Endothelial cell of umbilical vein (primary cell): ENCODE results near the gene SNAPC2. TPM values are rescaled to one million over a fixed set of nuclear protein-coding genes. Genes with fewer than 3 reads are reported as not detected.

ENCODE experiments used
- BruUV-seq: library from RNA; stranded (reverse); fragments of 400-500 nt; replicated peaks from 2 replicates; lab custom pipeline; 2021; lab: Mats Ljungman, UMichigan
- CTCF ChIA-PET: fragments of 300-600, 350-600 bp; sonication (Branson Sonifier 250); formaldehyde crosslinking; loops from one replicate; lab custom pipeline; 2021; ENCODE audit warnings: antibody characterized with exemption, inconsistent platforms; lab: Charles Lee
- POLR2A ChIA-PET: fragments of 300-600, 350-600 bp; sonication (Branson Sonifier 250); formaldehyde crosslinking; loops from one replicate; lab custom pipeline; 2021; ENCODE audit warnings: antibody characterized with exemption, inconsistent platforms; lab: Charles Lee
- DNase-seq: peaks from one replicate; pipeline ENCODE4 v3.0.0-alpha.2; 2011; ENCODE audit warnings: low read depth, low spot score
- FAIRE-seq: peaks from 2 replicates; lab custom pipeline; 2011; peaks lifted over from hg19 to GRCh38; lab: Jason Lieb, UNC
- H2AFZ ChIP-seq: 2 replicates; pipeline ENCODE4 v1.6.0; 2012; ENCODE audit warnings: low read depth, low read length, control low read depth, inconsistent platforms
- H3K27ac ChIP-seq: 2 replicates; pipeline ENCODE4 v1.5.1; 2011; ENCODE audit warnings: low read depth, mild to moderate bottlenecking, control low read depth, low read length, moderate library complexity; ENCODE audit not compliant: insufficient read depth
- H3K27me3 ChIP-seq, 2 experiments: 2 replicates each; pipeline versions ENCODE4 v1.6.0 to v1.6.1; 2011; ENCODE audit warnings: low read length in 2 of 2, mixed read lengths in 1 of 2; ENCODE audit not compliant: control insufficient read depth in 2 of 2, insufficient read depth in 2 of 2
- H3K36me3 ChIP-seq, 2 experiments: 2 replicates in 1 of 2; 3 replicates in 1 of 2; pipeline ENCODE4 v1.5.1; 2011; ENCODE audit warnings: low read length in 2 of 2, mild to moderate bottlenecking in 1 of 2, moderate library complexity in 1 of 2; ENCODE audit not compliant: control insufficient read depth in 2 of 2, insufficient read depth in 2 of 2; ENCODE audit errors: extremely low read depth in 1 of 2
- H3K4me1 ChIP-seq: 3 replicates; pipeline ENCODE4 v1.5.1; 2011; ENCODE audit warnings: mild to moderate bottlenecking, low read length; ENCODE audit not compliant: control insufficient read depth, insufficient read depth; ENCODE audit errors: extremely low read depth
- H3K4me2 ChIP-seq: 2 replicates; pipeline ENCODE4 v1.6.1; 2011; ENCODE audit warnings: low read length, control low read depth, mixed read lengths; ENCODE audit not compliant: insufficient read depth
- H3K4me3 ChIP-seq, 3 experiments: fragments of 200-600 bp in 1 of 3; sonication (generic), shearing (Covaris generic) in 1 of 3; replicated peaks in 1 of 3; 2 replicates each; pipeline ENCODE4 v1.5.1; 2011 to 2016; ENCODE audit warnings: control low read depth in 3 of 3, low read length in 3 of 3, mild to moderate bottlenecking in 2 of 3, inconsistent platforms in 1 of 3, low read depth in 1 of 3, moderate library complexity in 1 of 3; ENCODE audit not compliant: insufficient read depth in 1 of 3
- H3K79me2 ChIP-seq: 2 replicates; pipeline ENCODE4 v1.6.0; 2012; ENCODE audit warnings: low read length, inconsistent platforms; ENCODE audit not compliant: control insufficient read depth, insufficient read depth
- H3K9ac ChIP-seq: replicated peaks from 2 replicates; pipeline ENCODE3; 2011; ENCODE audit warnings: low read length, control low read depth; ENCODE audit not compliant: insufficient read depth; ENCODE audit errors: extremely low read depth
- H3K9me1 ChIP-seq: replicated peaks from 3 replicates; pipeline ENCODE4 v1.6.0; 2011; ENCODE audit warnings: mild to moderate bottlenecking, low read length; ENCODE audit not compliant: control insufficient read depth, insufficient read depth; ENCODE audit errors: extremely low read depth
- H3K9me3 ChIP-seq: replicated peaks from 2 replicates; pipeline ENCODE4 v1.5.1; 2012; ENCODE audit warnings: low read length, inconsistent platforms; ENCODE audit not compliant: control insufficient read depth, insufficient read depth
- H4K20me1 ChIP-seq: replicated peaks from 2 replicates; pipeline ENCODE3; 2011; ENCODE audit warnings: mild to moderate bottlenecking, low read length; ENCODE audit not compliant: control insufficient read depth, insufficient read depth; ENCODE audit errors: extremely low read depth
- EZH2 ChIP-seq: IDR thresholded peaks from 2 replicates; pipeline ENCODE4 v1.6.1; 2012; ENCODE audit warnings: borderline replicate concordance, low read depth, mild to moderate bottlenecking, moderate library complexity, low read length, inconsistent platforms; ENCODE audit not compliant: severe bottlenecking
- FOS ChIP-seq: IDR thresholded peaks from 2 replicates; pipeline ENCODE4 v1.6.1; 2011; ENCODE audit warnings: mild to moderate bottlenecking, low read length, moderate library complexity, borderline replicate concordance; ENCODE audit not compliant: insufficient read depth
- GATA2 ChIP-seq: IDR thresholded peaks from 2 replicates; pipeline ENCODE4 v1.7.0; 2011; ENCODE audit warnings: low read depth, mild to moderate bottlenecking, moderate library complexity, mixed read lengths, low read length; ENCODE audit not compliant: insufficient read length, insufficient read depth
- JUN ChIP-seq: IDR thresholded peaks from 2 replicates; pipeline ENCODE4 v1.6.1; 2011; ENCODE audit warnings: borderline replicate concordance, low read depth; ENCODE audit not compliant: insufficient read length, insufficient read depth
- MYC ChIP-seq: IDR thresholded peaks from one replicate; pipeline ENCODE4 v1.6.1; 2011; ENCODE audit warnings: mild to moderate bottlenecking, low read depth, low read length
- POLR2A ChIP-seq: IDR thresholded peaks from 2 replicates; pipeline ENCODE4 v1.6.1; 2012; ENCODE audit warnings: low read depth, mild to moderate bottlenecking, control low read depth, low read length
- POLR2AphosphoS5 ChIP-seq: IDR thresholded peaks from 2 replicates; pipeline ENCODE4 v1.6.1; 2012; ENCODE audit warnings: low read depth, mild to moderate bottlenecking, control low read depth, low read length, moderate library complexity; ENCODE audit not compliant: insufficient read depth
- dilution Hi-C: fragments of 300-500 bp; cut with MboI; formaldehyde crosslinking; loops from one replicate; pipeline ENCODE4 v1.15.0; 2019; ENCODE audit warnings: low sequenced_read_pairs; ENCODE audit not compliant: extremely low pct_ligation_motif_present
- intact Hi-C: fragments of 100-400 bp; cut with micrococcal nuclease; formaldehyde crosslinking; loops from one replicate; pipeline ENCODE4 v1.10.0; 2022
- polyA plus RNA-seq, 4 experiments: library from polyadenylated mRNA; depleted of rRNA in 3 of 4; stranded (reverse) in 3 of 4; unstranded in 1 of 4; fragments of >200 nt; gene quantifications; 2 replicates each; pipeline versions ENCODE4 v1.2.1 to v1.2.3, GENCODE V29; 2011 to 2012; ENCODE audit warnings: missing spikeins in 1 of 4
- total RNA-seq: library from RNA; stranded (reverse); gene quantifications from 2 replicates; pipeline ENCODE4 v1.2.3, GENCODE V29; 2021
- TF ChIP-seq, protein P1 (sequence below): IDR thresholded peaks from 2 replicates; pipeline ENCODE4 v1.6.1; 2011; ENCODE audit not compliant: insufficient read depth, insufficient read length
- TF ChIP-seq, protein P2 (sequence below), 2 donors: IDR thresholded peaks; 1 replicate in 1 of 2; 2 replicates in 1 of 2; pipeline ENCODE4 v1.5.1; 2011; ENCODE audit warnings: low read length in 2 of 2, mild to moderate bottlenecking in 2 of 2, moderate library complexity in 2 of 2, control low read depth in 1 of 2, inconsistent platforms in 1 of 2, low read depth in 1 of 2; ENCODE audit not compliant: insufficient read depth in 1 of 2; ENCODE audit errors: extremely low read depth in 1 of 2

The SNAPC2 gene
- total and polyA plus RNA-seq, 2 donors (not counting 3 experiments of a cell fraction or from before 2014, with no cell fraction given) = 23.7 to 25.8 TPM

DNA sequence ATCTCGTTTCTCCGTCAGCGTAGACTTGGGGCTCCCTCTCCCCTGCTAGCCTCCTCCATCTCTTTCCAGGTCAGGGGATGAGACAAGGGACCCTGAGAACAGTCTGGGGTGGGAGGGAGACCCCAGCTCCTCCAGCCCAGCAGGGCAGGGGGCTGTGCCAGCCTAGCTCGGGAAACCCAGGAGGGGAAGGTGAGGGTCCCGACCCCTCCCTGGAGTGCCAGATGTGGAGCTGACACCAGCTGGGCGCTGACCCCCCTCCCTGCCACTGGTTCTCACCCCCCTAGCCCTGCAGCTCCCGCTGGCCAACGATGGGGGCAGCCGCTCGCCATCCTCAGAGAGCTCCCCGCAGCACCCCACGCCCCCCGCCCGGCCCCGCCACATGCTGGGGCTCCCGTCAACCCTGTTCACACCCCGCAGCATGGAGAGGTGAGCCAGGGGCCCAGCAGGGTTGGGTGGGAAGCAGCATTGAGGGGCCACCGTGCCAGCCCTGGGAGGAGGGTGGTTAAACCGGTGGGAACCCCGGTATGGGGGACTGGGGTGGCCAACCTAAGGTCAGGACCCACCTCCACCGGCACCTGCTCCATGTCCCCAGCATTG lies 10.6 kb upstream of the SNAPC2 start:
- intact Hi-C loops = no loop called here

DNA sequence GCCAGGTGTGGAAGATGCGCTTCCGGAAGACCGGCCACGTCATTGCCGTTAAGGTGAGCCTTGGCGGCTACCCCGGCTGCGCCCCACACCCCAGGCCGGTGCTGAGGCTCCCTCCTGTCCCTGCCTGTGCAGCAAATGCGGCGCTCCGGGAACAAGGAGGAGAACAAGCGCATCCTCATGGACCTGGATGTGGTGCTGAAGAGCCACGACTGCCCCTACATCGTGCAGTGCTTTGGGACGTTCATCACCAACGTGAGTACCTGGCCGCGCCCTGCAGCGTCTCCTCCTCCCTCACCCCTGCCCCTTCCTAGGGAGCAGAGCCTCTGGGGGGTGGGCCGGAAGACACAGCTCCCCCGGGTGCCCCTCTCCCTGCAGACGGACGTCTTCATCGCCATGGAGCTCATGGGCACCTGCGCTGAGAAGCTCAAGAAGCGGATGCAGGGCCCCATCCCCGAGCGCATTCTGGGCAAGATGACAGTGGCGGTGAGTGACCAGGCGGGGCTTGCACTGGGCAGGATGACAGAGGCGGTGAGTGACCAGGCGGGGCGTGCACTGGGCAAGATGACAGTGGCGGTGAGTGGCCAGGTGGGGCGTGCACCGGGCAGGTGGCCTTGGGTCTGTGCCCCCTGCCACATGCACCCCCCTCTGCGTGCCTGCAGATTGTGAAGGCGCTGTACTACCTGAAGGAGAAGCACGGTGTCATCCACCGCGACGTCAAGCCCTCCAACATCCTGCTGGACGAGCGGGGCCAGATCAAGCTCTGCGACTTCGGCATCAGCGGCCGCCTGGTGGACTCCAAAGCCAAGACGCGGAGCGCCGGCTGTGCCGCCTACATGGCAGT lies 9.6 kb upstream of the SNAPC2 start:
- intact Hi-C loops = no loop called here

More for the DNA sequence above, 10.6 kb upstream of the SNAPC2 start:
- Histone ChIP-seq H3K79me2 (peaks cover 22% of the 10 kb centered on the region), H4K20me1 (no peaks in the 10 kb centered on the region), H3K9ac (no peak overlapping the region), H3K27ac (no peak overlapping the region), H3K27me3 (no peaks in the 10 kb centered on the region), H3K4me2 (no peak overlapping the region), H3K9me3 (no peaks in the 10 kb centered on the region), H3K9me1 (no peaks in the 10 kb centered on the region), H3K4me3 (no peak overlapping the region), H3K4me1 (peaks cover 5% of the 10 kb centered on the region), H3K36me3 (peaks cover 0 to 23% of the 10 kb centered on the region in 2 experiments), H2AFZ (no peak overlapping the region)
- FAIRE-seq (no peak), DNase-seq (no peak)
- TF ChIP-seq POLR2AphosphoS5 (no peak), FOS (no peak), POLR2A (no peak)
- TF ChIP-seq, protein P1, sequence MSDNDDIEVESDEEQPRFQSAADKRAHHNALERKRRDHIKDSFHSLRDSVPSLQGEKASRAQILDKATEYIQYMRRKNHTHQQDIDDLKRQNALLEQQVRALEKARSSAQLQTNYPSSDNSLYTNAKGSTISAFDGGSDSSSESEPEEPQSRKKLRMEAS = no peak
- ChIA-PET POLR2A (interaction anchor here (0.7 kb wide), 1 partner anchor 49 kb away, joined by 3 read pairs; no protein-coding TSS in a partner anchor), CTCF (no interaction called here)
- dilution Hi-C loops = no loop called here
- BruUV-seq = no TSS peak

More for the DNA sequence above, 9.6 kb upstream of the SNAPC2 start:
- dilution Hi-C loops = no loop called here
- DNase-seq (no peak), FAIRE-seq (no peak)
- TF ChIP-seq GATA2 (no peak), FOS (no peak), POLR2AphosphoS5 (no peak), POLR2A (no peak), JUN (no peak), MYC (no peak), EZH2 (no peak)
- TF ChIP-seq, protein P1 = no peak
- TF ChIP-seq, protein P2, sequence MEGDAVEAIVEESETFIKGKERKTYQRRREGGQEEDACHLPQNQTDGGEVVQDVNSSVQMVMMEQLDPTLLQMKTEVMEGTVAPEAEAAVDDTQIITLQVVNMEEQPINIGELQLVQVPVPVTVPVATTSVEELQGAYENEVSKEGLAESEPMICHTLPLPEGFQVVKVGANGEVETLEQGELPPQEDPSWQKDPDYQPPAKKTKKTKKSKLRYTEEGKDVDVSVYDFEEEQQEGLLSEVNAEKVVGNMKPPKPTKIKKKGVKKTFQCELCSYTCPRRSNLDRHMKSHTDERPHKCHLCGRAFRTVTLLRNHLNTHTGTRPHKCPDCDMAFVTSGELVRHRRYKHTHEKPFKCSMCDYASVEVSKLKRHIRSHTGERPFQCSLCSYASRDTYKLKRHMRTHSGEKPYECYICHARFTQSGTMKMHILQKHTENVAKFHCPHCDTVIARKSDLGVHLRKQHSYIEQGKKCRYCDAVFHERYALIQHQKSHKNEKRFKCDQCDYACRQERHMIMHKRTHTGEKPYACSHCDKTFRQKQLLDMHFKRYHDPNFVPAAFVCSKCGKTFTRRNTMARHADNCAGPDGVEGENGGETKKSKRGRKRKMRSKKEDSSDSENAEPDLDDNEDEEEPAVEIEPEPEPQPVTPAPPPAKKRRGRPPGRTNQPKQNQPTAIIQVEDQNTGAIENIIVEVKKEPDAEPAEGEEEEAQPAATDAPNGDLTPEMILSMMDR (IDR thresholded peaks at IDR 0.05; ENCODE audit: extremely low read depth in 1 of 2, insufficient read depth in 1 of 2, low read depth in 1 of 2, low read length in 2 of 2) = no peak
- CTCF ChIA-PET = no interaction called here
- H3K4me1 ChIP-seq = no peaks in the 10 kb centered on the region
- POLR2A ChIA-PET = no interaction called here
- peaks cover under 1 to 4% of the 10 kb centered on the region in 2 experiments for H3K27me3 ChIP-seq
- H3K36me3 ChIP-seq = peaks cover 0 to 23% of the 10 kb centered on the region in 2 experiments
- H3K4me3 ChIP-seq = no peak overlapping the region
- no peak overlapping the region for H3K27ac ChIP-seq
- no peaks in the 10 kb centered on the region for H3K9me3 ChIP-seq
- no peak overlapping the region for H3K4me2 ChIP-seq
- H4K20me1 ChIP-seq = no peaks in the 10 kb centered on the region
- peaks cover 12% of the 10 kb centered on the region for H3K79me2 ChIP-seq
- no peaks in the 10 kb centered on the region for H3K9me1 ChIP-seq
- no peak overlapping the region for H2AFZ ChIP-seq
- TSS peak; percentile 2 for BruUV-seq
- no peak overlapping the region for H3K9ac ChIP-seq
